Omental fat pad (tissue), 4 donors: ENCODE results near the gene RIPOR2. TPM values are rescaled to one million over a fixed set of nuclear protein-coding genes. Genes with fewer than 3 reads are reported as not detected.

Experiments used
- ATAC-seq: fragments of 150-250 bp; one replicate; pipeline ENCODE4 v1.9.1; 2016; ENCODE audit warnings: mild to moderate bottlenecking, moderate library complexity; ENCODE audit not compliant: low FRiP score
- DNase-seq: peaks from one replicate; pipeline ENCODE4 v3.0.0-alpha.2; 2019; ENCODE audit warnings: low spot score
- total RNA-seq, 4 donors: library from RNA; depleted of rRNA; stranded (reverse); fragments of >200 nt; gene quantifications; one replicate each; pipeline ENCODE4 v1.1.0, GENCODE V29; 2016
- TF ChIP-seq, protein P1 (sequence below), 3 donors: fragments of 450-650 bp; IDR thresholded peaks; one replicate each; pipeline ENCODE4 v1.5.1; 2016 to 2017; ENCODE audit warnings: antibody characterized with exemption in 3 of 3, mild to moderate bottlenecking in 3 of 3, moderate library complexity in 2 of 3

RIPOR2 gene
- total RNA-seq, 4 donors from 2014 or later, result 13.9 to 75.0 (median 15.0) TPM

DNA sequence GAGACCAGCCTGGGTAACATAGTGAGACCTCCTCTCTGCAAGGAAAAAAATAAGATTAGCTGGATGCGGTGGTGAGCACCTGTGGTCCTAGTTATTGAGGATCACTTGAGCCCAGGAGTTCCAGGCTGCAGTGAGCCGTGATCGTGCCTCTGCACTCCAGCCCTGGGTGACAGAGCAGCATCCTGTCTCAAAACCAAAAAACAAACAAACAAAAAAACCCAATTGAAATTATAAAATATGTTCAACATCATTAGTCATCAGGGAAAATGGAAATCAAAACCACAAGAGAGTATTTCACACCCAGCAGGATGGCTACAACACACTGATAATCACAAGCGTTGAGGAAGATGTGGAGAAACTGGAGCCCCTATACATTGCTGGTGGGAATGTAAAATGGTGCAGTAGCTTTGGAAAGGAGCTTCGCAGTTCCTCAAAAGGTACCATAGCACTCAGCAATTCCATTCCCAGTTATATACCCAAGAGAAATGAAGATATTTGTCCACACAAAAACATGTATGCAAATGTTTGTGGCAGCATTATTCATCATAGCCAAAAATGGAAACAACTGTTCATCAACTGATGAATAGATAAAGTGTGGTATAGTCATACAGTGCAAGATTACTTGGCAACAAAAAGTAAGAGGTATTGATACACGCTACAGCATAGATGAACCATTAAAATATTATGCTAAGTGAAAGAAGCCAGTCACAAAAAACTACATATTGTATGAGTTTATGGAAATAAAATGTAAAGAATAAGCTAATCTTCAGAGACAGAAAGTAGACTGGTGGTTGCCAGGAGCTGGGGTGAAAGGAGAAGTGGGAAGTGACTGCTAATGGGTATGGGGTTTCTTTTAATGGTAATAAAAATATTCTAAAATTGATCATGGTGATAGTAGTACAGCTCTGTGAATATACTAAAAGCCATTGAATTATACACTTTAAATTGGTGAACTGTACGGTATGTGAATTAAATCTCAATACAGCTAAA, 38.7 kb upstream of the RIPOR2 start:
- DNase-seq, result no peak
- no peak for ATAC-seq
- TF ChIP-seq, protein P1, sequence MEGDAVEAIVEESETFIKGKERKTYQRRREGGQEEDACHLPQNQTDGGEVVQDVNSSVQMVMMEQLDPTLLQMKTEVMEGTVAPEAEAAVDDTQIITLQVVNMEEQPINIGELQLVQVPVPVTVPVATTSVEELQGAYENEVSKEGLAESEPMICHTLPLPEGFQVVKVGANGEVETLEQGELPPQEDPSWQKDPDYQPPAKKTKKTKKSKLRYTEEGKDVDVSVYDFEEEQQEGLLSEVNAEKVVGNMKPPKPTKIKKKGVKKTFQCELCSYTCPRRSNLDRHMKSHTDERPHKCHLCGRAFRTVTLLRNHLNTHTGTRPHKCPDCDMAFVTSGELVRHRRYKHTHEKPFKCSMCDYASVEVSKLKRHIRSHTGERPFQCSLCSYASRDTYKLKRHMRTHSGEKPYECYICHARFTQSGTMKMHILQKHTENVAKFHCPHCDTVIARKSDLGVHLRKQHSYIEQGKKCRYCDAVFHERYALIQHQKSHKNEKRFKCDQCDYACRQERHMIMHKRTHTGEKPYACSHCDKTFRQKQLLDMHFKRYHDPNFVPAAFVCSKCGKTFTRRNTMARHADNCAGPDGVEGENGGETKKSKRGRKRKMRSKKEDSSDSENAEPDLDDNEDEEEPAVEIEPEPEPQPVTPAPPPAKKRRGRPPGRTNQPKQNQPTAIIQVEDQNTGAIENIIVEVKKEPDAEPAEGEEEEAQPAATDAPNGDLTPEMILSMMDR (IDR thresholded peaks at IDR 0.05), result no peak

- DNase-seq (no peak), ATAC-seq (no peak)
- TF ChIP-seq, protein P1 (IDR thresholded peaks at IDR 0.05), result no peak
These were observed 36.7 kb upstream of the RIPOR2 start for GRCh38 chr6:24972311-24972958.

DNA sequence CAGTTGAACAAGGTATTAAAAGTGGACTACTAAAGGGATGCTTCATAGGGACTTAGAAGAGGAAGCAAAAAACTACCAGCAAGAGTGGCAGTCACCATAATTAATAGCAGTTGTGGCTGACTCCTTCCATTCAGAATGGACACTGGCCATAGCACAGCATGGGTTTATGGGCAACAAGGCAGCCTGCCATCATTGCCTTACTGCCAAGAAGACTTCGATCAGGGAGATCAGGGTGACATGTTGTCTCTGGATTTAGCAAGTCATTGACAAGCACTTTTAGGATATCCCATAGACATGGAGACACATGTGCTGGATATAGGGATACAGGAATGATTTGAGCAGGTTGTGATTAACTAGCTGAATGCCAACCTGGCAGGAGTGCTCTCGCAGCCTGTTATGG, 35.3 kb upstream of the RIPOR2 start:
- ATAC-seq (no peak), DNase-seq (no peak)
- TF ChIP-seq, protein P1 (IDR thresholded peaks at IDR 0.05), result no peak

- no peak for ATAC-seq
- no peak for DNase-seq
- TF ChIP-seq, protein P1 (IDR thresholded peaks at IDR 0.05), result no peak
These were observed 33.6 kb upstream of the RIPOR2 start for GRCh38 chr6:24969343-24969860.

DNA sequence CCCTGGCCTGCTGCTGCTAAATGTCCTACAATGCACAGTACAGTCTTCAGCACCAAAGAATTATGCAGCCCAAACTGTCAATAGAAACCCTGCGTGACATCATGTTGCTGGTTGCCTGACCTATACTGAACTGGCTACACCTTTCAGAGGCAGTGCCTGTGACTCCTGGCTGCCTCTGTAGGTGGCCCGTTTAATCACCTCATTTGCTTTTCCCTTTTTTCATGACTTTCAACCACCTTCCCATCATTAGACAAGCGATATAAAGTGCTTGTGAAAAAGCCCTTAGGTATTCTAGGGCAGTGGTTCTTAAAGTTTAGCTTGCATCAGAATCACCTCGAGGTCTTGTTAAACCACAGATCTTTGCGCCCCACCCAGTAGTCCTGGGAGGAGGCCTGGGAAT, 33.0 kb upstream of the RIPOR2 start:
- DNase-seq (no peak), ATAC-seq (no peak)
- TF ChIP-seq, protein P1 (IDR thresholded peaks at IDR 0.05), result no peak

DNA sequence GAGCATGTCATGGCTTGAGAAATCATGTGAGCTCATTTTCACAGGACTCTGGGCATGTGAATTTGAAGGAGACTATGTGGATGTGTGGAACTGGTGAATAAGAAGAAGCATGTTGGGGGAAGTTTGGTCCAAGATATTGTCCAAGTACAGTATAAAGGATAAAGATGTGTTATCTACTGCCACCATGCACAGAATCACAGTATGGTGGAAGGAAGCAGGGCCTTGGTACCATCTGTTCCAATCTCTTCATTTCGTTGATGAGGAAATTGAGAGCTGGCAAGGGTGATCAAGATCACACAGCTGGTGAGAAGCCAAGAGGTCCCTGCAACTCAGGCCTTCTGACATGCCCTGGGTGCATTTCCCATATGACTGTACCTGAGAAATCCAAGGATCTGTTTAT, 31.5 kb upstream of the RIPOR2 start:
- DNase-seq (no peak), ATAC-seq (no peak)
- TF ChIP-seq, protein P1 (IDR thresholded peaks at IDR 0.05), result no peak
